Bone marrow (tissue), 2 donors: ENCODE data around the gene OR56A5.

ENCODE experiments used
- DNase-seq, 2 donors: peaks; one replicate each; lab custom pipeline; 2025; lab: John Stamatoyannopoulos, UW

Gene OR56A5

GRCh38 chr11:5932671-5933070 is 35.6 kb downstream of the OR56A5 start:
- no peak for DNase-seq

GRCh38 chr11:5931061-5931460 is 37.2 kb downstream of the OR56A5 start:
- DNase-seq: no peak

GRCh38 chr11:5930614-5931013 is 37.7 kb downstream of the OR56A5 start:
- DNase-seq: no peak

- no peak for DNase-seq
Measured at GRCh38 chr11:5929571-5930368, 38.5 kb downstream of the OR56A5 start.

- DNase-seq: no peak
Measured at GRCh38 chr11:5928811-5929210, 39.5 kb downstream of the OR56A5 start.

GRCh38 chr11:5928271-5928670 is 40.0 kb downstream of the OR56A5 start:
- no peak for DNase-seq

GRCh38 chr11:5923794-5924193 is 44.5 kb downstream of the OR56A5 start:
- DNase-seq: no peak

- no peak for DNase-seq
Measured at GRCh38 chr11:5923427-5923776, 44.9 kb downstream of the OR56A5 start.

- DNase-seq: no peak
Measured at GRCh38 chr11:5922749-5923426, 45.4 kb downstream of the OR56A5 start.
